SK-MEL-5 (cell line): ENCODE results near the gene SGMS1. TPM values are rescaled to one million over a fixed set of nuclear protein-coding genes. Genes with fewer than 3 reads are reported as not detected.
"Not testable (repeated sequence)": the region's sequence is repeated elsewhere in the genome, so short reads cannot be mapped to it uniquely, and the experiment has no call there.

Source experiments
- DNase-seq: peaks from one replicate; pipeline ENCODE4 v3.0.0-alpha.2; 2016; ENCODE audit warnings: low read depth, low spot score
- in situ Hi-C: cut with HindIII; loops from 2 replicates; pipeline ENCODE4 v1.10.0; 2016; ENCODE audit warnings: low sequenced_read_pairs, high pct_unique_total_duplicates, low pct_unique_long_range_greater_than_20kb
- total RNA-seq: library from RNA; depleted of rRNA; stranded (reverse); fragments of >200 nt; shearing (Covaris generic); gene quantifications from 2 replicates; pipeline ENCODE4 v1.2.3, GENCODE V29; 2014

The SGMS1 gene
- total RNA-seq, 1 experiment from 2014 or later: 5.8 TPM

DNA sequence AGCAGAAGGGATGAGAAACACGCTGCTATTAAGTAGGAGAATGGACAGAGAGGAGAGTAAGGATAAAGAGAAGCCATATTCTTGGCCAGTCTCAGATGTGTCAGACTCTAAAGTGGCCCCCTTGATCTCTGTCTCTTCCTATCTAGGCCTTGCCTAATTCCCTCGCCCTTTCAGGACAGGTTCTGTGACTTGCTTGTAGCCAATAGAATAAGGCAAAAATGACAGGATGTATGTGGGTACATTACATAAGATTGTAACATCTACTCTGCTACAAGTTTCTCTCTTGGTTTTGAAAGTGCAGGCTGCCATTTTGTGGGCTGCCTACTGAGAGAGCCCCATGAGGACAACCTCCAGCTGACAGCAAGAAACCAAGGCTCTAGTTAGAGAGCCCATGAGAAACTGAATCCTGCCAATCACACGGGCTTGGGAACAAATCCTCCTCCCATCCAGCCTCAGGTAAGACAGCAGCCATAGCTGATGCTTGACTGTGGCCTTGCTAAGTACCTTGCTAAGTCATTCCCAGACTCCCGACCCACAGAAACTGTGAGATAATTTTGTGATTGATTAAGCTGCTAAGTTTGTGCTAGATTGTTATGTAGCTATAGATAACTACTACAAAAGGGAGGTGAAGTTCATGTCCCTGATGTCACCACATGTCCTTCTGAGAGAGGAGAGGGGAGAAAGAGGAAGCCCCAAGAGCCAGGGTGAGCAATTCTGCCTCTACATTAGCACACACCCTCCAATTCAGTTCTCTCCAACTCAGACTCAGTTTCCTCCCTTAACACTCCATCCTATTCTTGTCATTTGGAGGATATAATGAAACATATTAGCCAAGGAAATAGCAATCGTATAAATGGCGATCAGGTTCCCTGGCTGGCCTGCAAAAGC is 185.5 kb downstream of the SGMS1 start:
- DNase-seq: no peak
- in situ Hi-C loops: no loop called here

DNA sequence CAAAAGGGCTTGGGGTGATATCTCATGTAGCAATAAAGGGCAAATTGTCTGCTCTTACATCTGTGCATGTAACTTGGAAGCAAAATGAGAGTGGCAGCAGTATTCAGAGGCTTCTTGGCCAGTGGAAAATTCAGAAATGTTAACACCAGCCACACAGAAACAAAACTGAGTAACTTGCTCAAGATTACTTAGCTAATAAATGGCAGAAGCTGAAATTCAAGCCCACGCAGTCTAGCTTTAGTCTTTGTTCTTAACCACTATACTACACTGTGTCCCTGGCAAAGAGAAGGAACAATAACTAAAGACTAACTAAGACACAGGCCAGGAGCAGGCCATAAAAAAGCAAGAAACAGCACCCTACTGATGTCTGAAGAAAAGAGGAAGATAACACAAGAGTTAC is 186.5 kb downstream of the SGMS1 start:
- no peak for DNase-seq
- in situ Hi-C loops: no loop called here

DNA sequence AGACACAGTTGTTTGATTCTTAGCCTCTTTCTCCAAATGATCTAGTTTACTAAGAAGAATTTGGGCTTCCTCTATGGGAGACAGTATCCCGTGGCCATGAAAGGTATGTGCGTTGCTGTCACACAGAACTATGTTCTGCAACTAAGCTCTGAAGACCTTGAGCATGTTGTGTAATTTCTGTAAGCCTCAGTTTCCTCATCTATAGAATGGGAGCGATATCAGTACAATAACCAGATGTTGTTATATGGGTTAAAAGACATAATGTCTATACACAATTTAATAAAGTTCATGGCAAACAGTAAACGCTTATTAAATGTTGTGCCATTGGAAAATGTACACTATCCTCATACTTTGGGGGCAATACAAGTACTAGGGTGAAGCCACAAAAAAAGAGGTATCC is 187.0 kb downstream of the SGMS1 start:
- in situ Hi-C loops: no loop called here
- no peak for DNase-seq

DNA sequence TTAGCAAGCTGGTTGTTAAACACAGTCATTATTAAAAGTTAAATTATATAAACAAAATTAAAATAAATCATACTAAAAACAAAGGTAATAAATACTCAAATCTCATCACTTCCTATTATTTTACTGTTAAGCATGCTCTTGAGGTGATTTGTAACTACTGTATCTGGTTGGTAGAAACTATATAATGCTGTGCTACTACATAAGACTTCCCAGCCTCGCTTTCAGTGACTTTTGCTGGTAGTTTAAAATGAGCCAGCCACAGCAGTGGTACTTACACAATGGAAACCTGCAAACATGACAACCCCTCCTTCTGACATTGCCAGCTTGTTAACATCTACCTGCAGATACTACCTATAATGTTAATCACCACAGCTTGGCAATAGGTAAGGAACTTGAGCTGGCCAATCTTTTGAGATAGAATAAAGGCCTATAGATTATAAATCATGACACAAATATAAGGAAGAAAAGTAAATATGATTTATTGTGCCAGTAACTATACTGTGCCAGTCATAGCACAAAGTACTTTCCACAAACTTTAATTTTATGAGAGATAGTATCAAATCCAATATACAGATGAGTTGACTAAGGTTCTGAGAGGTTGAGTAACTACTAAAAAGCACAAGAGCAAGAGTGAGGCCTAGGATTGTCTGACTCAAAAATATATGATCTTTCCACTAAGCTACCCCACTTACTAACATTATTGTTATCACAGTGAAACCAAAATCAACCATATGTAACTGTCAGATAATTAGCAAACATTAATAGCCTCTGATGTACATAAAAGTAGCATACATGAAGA is 191.3 kb downstream of the SGMS1 start:
- no peak for DNase-seq
- in situ Hi-C loops: no loop called here

DNA sequence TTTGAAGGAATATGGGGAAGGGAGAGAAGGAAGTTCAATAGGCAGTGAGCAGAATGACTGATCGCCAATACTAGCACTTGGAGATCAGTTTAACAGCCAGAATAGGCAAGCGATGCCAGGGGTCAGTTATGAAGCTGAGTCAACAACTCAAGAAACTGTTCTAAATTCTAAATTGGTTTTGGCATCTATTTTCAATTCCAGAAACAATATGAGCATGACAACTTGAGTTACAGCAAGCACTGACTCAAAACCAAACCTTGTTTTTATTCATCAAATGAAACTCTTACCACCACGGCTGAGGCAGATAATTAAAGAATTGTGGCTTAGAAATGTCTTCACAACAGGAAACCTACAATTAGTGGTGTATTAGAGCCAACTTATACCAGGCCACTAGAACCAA is 192.0 kb downstream of the SGMS1 start:
- no peak for DNase-seq
- in situ Hi-C loops: no loop called here

DNA sequence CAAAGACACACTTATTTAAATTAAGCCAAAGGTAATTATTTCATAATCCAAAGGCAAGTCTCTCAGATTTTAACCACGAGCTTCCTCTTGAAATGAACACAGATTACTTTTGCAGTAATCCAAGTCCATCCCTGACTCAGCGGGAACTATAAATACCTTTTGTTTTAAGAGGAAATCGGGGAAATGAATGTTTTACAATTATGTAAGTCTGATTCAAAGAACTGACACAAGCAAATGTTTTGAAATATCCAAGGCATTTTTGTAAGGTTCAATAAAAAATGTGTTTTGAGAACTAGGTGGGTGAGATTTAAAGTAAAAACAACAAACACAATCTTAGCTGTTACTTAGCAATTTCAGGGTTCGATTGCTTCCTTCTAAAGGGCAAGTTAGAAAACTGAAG is 192.6 kb downstream of the SGMS1 start:
- DNase-seq: no peak
- in situ Hi-C loops: no loop called here

DNA sequence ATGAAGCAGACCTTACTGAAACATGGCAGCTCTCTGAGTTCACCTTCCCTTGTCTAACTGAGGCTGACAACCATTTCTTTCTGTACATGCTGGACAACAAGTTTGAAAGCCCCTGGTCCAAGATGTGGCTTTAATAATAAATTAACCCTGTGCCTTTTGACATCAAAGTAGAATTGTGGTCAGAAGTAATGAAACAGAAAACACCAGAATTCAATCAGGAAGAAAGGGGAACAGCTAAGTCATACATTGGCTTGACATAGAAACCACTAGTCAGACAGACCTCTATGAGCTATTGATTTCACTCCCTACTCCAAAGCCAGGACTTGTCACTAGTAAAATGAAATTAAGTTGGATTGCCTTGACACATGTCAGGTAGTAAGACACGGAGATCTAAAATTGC is 197.3 kb downstream of the SGMS1 start:
- DNase-seq: no peak
- in situ Hi-C loops: no loop called here

DNA sequence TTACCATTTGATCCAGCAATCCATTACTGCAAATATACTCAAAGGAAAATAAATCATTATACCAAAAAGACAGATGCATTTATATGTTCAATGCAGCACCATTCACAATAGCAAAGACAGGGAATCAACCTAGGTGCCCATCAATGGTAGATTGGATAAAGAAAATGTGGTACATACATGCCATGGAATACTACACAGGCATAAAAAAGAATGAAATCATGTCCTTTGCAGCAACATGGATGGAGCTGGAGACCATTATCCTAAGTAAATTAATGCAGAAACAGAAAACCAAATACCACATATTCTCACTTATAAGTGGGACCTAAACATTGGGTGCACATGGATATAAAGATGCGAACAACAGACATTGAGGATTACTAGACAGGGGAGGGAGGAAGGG is 198.5 kb downstream of the SGMS1 start:
- in situ Hi-C loops: not testable (repeated sequence)

DNA sequence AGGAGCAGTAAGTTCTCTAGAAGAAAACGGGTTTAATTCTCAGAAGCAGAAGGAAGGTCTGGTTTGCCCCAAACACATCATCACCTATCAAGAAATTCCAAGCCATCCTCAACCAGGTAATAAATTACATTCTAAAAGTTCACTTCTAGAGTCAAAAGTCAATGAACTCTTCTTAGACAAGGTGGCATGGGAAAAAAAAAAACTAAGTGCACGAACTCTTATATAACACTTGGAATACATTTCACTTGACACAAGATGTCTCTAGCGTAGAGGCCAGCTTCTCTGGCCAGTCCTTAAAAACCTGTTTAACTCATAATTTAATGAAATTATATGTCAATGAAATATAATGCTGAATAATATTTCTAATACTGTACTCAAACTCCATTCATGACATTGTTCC is 200.3 kb downstream of the SGMS1 start:
- DNase-seq: no peak
- in situ Hi-C loops: no loop called here

More for the DNA sequence above, 198.5 kb downstream of the SGMS1 start:
- not testable (repeated sequence) for DNase-seq

DNA sequence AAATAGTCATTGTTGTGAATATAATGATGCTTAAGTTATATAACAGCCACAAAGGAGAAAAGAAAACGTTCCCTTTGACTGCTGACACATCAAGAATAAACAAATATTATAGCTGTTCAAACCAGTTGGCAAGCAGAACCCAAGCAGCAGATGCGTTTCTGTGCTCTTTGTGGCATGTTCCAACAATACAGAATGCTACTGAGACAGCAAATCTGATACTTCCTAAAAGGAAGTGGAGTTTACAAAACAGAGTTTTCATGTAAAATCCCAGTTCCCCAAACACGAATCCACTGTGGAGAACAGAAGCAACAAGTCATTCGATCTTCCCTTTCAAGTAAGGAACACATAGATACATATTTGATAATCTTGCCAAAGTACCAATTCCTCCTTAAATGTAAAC is 201.5 kb downstream of the SGMS1 start:
- no peak for DNase-seq
- in situ Hi-C loops: no loop called here

DNA sequence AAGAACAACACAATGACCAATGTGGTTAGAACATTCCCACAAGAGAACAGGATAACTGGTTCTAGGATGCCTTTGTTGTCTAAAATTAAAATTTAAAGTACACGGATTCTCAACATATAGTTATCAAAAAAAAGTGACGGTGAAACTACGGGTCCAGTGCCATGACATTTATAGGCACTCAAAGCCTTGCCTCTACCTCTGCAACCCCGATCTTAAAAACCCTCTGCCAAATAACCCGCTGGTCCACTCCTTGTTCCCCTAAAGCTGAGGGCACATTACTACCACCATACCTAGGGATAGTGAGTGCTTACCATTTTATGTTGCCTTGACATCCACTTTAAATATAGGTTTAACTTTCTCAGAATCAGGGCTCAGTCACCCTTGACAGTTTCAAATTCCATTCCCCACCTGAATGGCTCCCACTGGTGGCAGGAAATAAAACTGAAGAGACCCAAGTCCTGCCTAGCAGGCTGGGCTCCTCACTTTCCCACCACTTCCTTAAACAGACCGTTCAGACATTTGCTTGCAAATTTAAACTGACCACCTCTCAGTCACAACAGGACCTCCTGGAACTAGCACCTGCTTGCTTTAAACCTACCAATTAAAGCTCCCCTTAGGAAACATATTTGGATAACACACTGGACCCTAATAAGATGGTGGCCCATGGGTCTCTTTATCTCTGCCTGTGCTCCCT is 202.6 kb downstream of the SGMS1 start:
- DNase-seq: peak; percentile 51
- in situ Hi-C loops: no loop called here

DNA sequence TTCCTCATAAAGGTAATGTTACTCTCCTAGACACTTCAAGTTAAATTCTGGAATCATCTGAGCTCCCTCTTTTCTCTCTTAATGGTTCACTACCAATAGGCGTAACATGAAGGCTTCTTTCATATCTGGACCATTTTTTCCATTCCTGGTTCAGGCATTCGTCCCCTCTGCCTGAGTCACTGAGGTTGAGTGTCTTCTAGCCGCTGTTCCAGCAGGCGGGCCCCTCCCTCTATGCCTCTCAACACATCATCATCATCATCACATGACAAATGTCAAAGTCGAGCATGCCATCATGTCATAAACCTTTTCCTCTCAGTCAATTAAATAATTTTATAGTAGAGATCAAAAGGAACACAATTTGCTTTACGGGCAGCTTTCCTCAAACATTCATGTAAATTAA is 203.6 kb downstream of the SGMS1 start:
- in situ Hi-C loops: no loop called here
- DNase-seq: no peak

DNA sequence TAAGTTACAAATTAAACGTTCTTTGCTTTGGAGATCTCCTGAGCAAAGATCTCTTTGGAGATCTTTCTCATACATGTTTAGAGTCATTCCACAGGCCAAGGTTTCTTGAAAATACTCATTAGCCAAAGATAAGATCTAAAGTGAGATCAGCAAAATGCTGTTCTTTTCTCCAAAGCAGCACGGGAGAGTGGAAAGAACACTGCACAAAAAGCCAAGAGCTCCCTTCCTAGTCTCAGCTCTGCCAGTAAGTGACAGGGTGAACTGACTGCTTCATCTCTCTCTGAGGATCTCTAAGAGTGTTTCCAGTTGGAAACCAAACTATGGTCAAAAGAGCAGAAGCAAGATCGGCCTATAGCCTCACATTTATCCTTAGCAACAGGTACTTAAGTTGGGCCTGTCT is 204.0 kb downstream of the SGMS1 start:
- DNase-seq: no peak
- in situ Hi-C loops: no loop called here

DNA sequence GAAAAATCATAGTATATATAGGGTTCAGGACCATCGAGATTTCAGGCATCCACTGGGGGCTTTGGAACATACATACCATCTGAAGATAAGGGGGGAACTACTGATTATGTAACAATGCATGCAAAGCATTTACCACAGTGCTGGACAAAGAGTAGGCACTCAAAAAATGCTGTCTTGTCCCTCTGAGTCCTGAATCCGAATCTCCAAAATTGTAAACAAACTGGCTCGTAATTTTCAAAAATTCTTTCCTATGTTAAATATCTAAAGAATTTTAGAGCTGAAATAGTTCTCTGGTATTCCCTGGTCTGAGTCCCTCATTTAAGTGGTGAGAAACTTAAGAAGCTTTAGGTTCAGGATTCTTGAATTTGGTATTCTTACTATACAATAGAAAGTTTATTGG is 204.7 kb downstream of the SGMS1 start:
- in situ Hi-C loops: no loop called here
- DNase-seq: no peak

DNA sequence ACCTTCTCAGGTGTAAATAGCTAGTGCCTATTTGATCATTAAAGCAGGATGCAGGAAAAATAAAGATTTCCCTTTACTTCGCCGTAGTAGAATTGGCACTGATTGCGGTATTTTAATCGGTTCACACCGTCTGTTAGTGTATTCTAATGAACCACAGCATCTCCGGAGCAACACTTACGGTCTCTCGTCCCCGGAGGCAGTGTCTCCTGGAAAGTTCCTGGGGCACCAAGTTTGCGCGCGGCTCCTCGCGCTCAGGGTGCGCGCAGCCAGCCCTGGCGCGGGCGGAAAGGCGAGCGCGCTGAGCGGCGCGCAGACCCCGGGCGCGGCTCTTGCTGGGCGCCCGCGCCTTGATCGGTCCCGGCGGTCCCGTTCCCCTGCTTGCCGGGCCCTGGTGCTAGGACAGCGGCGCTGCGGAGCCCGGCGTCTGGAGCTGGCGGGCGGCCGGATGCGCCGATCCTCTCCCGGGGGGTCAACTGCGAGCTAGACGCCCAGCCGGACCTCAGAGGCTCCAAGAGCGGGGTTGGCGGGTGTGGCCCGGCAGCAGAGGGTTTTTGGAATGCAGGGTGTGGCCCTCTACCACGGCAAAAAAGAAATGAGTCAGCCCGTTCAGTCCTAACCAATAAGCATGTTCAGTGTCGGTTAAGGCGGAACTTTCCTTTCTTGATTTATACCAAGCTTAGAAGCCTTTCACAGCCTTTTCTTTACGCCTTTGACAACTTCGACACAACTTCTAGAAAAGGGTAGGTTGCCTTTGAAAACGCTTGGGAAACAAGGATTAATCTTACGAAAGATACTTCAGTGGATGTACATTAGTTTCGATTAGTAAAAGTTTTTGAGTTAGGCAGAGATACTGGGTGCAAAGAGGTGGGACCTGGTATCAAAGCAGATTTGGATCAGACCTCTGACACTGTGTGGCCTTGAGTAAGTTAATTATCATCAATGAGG is 205.6 kb downstream of the SGMS1 start:
- DNase-seq: peak; percentile 41
- in situ Hi-C loops: no loop called here

DNA sequence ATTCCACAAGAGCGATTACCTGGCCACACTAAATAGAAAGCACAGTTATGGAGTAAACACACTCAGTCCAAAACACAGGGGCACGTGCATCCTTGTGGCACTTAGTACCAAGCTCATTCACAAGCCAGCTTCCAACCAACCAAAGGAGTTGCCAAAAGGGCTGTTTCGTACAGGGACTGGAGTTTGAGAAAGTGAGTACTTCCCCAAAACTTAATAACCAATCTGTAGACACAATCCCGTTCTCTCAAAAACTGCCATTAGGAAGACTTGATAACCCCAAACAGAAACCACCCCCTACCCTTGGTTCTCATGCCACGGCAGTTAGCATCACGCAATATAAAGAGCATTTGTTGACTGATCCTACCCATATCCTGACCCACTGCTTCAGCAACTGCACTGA is 206.3 kb downstream of the SGMS1 start:
- DNase-seq: peak; percentile 1
- in situ Hi-C loops: no loop called here

DNA sequence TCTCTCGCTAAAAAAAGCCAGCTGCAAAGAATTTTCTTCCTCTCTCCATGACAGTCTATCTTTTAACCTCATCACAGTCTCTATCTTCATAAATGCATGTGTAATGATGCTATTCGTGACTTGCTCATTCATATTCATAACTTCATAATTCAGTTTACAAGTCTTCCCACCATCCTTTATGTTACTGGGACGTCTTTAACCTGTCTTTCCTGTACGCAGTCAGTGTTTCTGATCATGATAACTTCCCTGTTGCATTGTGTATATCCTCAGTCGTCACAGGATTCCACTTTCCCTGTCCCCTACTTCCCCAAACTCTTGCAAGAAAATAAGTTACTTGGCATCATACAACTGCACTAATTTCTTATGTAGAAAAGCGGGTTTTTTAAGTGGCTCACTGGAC is 206.9 kb downstream of the SGMS1 start:
- in situ Hi-C loops: no loop called here
- no peak for DNase-seq
